OCI-LY3 (cell line): ENCODE data around the gene AXIN2.

Source experiments
- H2AFZ ChIP-seq: fragments of 200-600, 300-600 bp; shearing (Covaris generic); 2 replicates; pipeline ENCODE4 v1.6.0; 2014; ENCODE audit warnings: antibody characterized with exemption, low read depth, low read length
- H3K27ac ChIP-seq: fragments of 200-600, 300-600 bp; sonication (generic); 2 replicates; pipeline ENCODE4 v1.5.1; 2014; ENCODE audit warnings: mild to moderate bottlenecking, low read length, moderate library complexity, mixed read lengths
- H3K27me3 ChIP-seq: fragments of 200-600, 300-600 bp; sonication (generic); 2 replicates; pipeline ENCODE4 v1.6.1; 2014; ENCODE audit warnings: low read depth, low read length, mixed read lengths
- H3K36me3 ChIP-seq: fragments of 200-600, 300-600 bp; sonication (generic); replicated peaks from 2 replicates; pipeline ENCODE3; 2014; ENCODE audit warnings: low read depth, low read length, mixed read lengths
- H3K4me1 ChIP-seq: fragments of 300-600, 200-600 bp; sonication (generic); 2 replicates; pipeline ENCODE4 v1.6.1; 2014; ENCODE audit warnings: low read length, mixed read lengths
- H3K4me2 ChIP-seq: fragments of 200-600, 300-600 bp; sonication (generic); 2 replicates; pipeline ENCODE4 v1.6.1; 2014; ENCODE audit warnings: low read length, mixed read lengths
- H3K4me3 ChIP-seq: fragments of 300-600, 200-600 bp; sonication (generic); 2 replicates; pipeline ENCODE4 v1.5.1; 2014; ENCODE audit warnings: antibody characterized with exemption, mild to moderate bottlenecking, low read length, moderate library complexity
- H3K79me2 ChIP-seq: fragments of 300-600, 200-600 bp; shearing (Covaris generic); 2 replicates; pipeline ENCODE4 v1.6.1; 2014; ENCODE audit warnings: mild to moderate bottlenecking, low read length, mixed read lengths
- H3K9ac ChIP-seq: fragments of 300-600, 200-600 bp; shearing (Covaris generic); 2 replicates; pipeline ENCODE4 v1.6.0; 2014; ENCODE audit warnings: mild to moderate bottlenecking, low read length, moderate library complexity
- H3K9me3 ChIP-seq: fragments of 200-600, 300-600 bp; shearing (Covaris generic); 2 replicates; pipeline ENCODE4 v1.6.1; 2014; ENCODE audit warnings: low read length, mixed read lengths; ENCODE audit not compliant: insufficient read depth
- H4K20me1 ChIP-seq: fragments of 200-600, 300-600 bp; sonication (generic); 2 replicates; pipeline ENCODE4 v1.6.1; 2016; ENCODE audit warnings: low read length, mixed read lengths; ENCODE audit not compliant: insufficient read depth
- CTCF ChIP-seq: fragments of 200-600, 300-600 bp; sonication (generic); IDR thresholded peaks from 2 replicates; pipeline ENCODE4 v1.5.1; 2014; ENCODE audit warnings: antibody characterized with exemption, low read length, low read depth
- EZH2phosphoT487 ChIP-seq: fragments of 200-600 bp; shearing (Covaris generic); IDR thresholded peaks from 2 replicates; pipeline ENCODE4 v1.6.1; 2018; ENCODE audit warnings: antibody characterized with exemption, mixed run types, low read depth

AXIN2 gene

GRCh38 chr17:65556910-65557348, 4.5 kb downstream of the AXIN2 start:
- Histone ChIP-seq H3K4me2 (peak overlapping the region; percentile 65), H4K20me1 (peaks cover 6% of the 10 kb centered on the region), H3K9ac (peak overlapping the region; percentile 36; the same call in 1 of the 2 replicates), H3K36me3 (no peaks in the 10 kb centered on the region), H3K4me3 (peak overlapping the region; percentile 42; the same call in 1 of the 2 replicates), H3K27me3 (no peaks in the 10 kb centered on the region), H3K9me3 (no peaks in the 10 kb centered on the region), H3K4me1 (peaks cover 27% of the 10 kb centered on the region), H2AFZ (peak overlapping the region; percentile 56; the same call in 1 of the 2 replicates), H3K79me2 (peaks cover 8% of the 10 kb centered on the region; the same call in 1 of the 2 replicates), H3K27ac (no peak overlapping the region)
- no peak for TF ChIP-seq CTCF
- TF ChIP-seq EZH2phosphoT487, result no peak

GRCh38 chr17:65556014-65556909, 5.2 kb downstream of the AXIN2 start:
- peak overlapping the region; percentile 65 for H3K4me2 ChIP-seq
- H3K4me3 ChIP-seq, result peak overlapping the region; percentile 42; the same call in 1 of the 2 replicates

GRCh38 chr17:65554553-65555223, 6.8 kb downstream of the AXIN2 start:
- Histone ChIP-seq H3K4me1 (peaks cover 27% of the 10 kb centered on the region), H3K9ac (no peak overlapping the region), H3K27me3 (no peaks in the 10 kb centered on the region), H3K9me3 (no peaks in the 10 kb centered on the region), H3K36me3 (no peaks in the 10 kb centered on the region), H2AFZ (no peak overlapping the region), H3K4me3 (no peak overlapping the region), H4K20me1 (peaks cover 6% of the 10 kb centered on the region), H3K27ac (no peak overlapping the region), H3K79me2 (peaks cover 4% of the 10 kb centered on the region; the same call in 1 of the 2 replicates), H3K4me2 (no peak overlapping the region)
- TF ChIP-seq EZH2phosphoT487, result no peak
- TF ChIP-seq CTCF, result no peak

More at GRCh38 chr17:65556014-65556909, 5.2 kb downstream of the AXIN2 start:
- TF ChIP-seq CTCF (peak; percentile 91), EZH2phosphoT487 (no peak)
- H3K4me1 ChIP-seq, result peaks cover 27% of the 10 kb centered on the region
- H3K36me3 ChIP-seq, result no peaks in the 10 kb centered on the region
- no peaks in the 10 kb centered on the region for H3K9me3 ChIP-seq
- peak overlapping the region; percentile 36; the same call in 1 of the 2 replicates for H3K9ac ChIP-seq
- H4K20me1 ChIP-seq, result peaks cover 6% of the 10 kb centered on the region
- H3K27ac ChIP-seq, result no peak overlapping the region
- H3K27me3 ChIP-seq, result no peaks in the 10 kb centered on the region
- H3K79me2 ChIP-seq, result peaks cover 8% of the 10 kb centered on the region; the same call in 1 of the 2 replicates
- peak overlapping the region; percentile 56; the same call in 1 of the 2 replicates for H2AFZ ChIP-seq
